Panc1 (cell line): ENCODE data around the gene GNL2. TPM values are rescaled to one million over a fixed set of nuclear protein-coding genes. Genes with fewer than 3 reads are reported as not detected.

Source experiments
- ATAC-seq: fragments of 200-7000 bp; cut with Tn5 transposase; 2 replicates; pipeline ENCODE4 v1.9.1; 2020; ENCODE audit warnings: mild to moderate bottlenecking, moderate library complexity
- BruUV-seq: library from RNA; stranded (reverse); fragments of 400-500 nt; replicated peaks from 2 replicates; lab custom pipeline; 2021; lab: Mats Ljungman, UMichigan
- CTCF ChIA-PET: fragments of 300-600 bp; sonication (Branson Sonifier 250); formaldehyde crosslinking; loops from one replicate; lab custom pipeline; 2022; ENCODE audit warnings: antibody characterized with exemption; lab: Charles Lee
- POLR2A ChIA-PET: fragments of 300-600 bp; sonication (Branson Sonifier 250); formaldehyde crosslinking; loops from one replicate; lab custom pipeline; 2022; ENCODE audit warnings: antibody characterized with exemption; lab: Charles Lee
- DNase-seq: peaks from one replicate; pipeline ENCODE4 v3.0.0-alpha.2; 2010; ENCODE audit warnings: low read depth, low spot score
- H3K27ac ChIP-seq: 2 replicates; pipeline ENCODE4 v1.5.1; 2011; ENCODE audit warnings: mild to moderate bottlenecking, low read length, inconsistent platforms
- H3K27me3 ChIP-seq: fragments of 200-500 bp; sonication (Bioruptor generic); 2 replicates; pipeline ENCODE4 v1.6.0; 2014; ENCODE audit warnings: low read length, inconsistent platforms; ENCODE audit not compliant: control insufficient read depth, insufficient read depth
- H3K36me3 ChIP-seq: fragments of 200-500 bp; sonication (Bioruptor generic); 2 replicates; pipeline ENCODE4 v1.5.1; 2014; ENCODE audit warnings: inconsistent platforms, mild to moderate bottlenecking, low read length, moderate library complexity; ENCODE audit not compliant: control insufficient read depth, insufficient read depth
- H3K4me1 ChIP-seq: 2 replicates; pipeline ENCODE4 v1.5.1; 2011; ENCODE audit warnings: inconsistent platforms, mild to moderate bottlenecking, low read length, moderate library complexity; ENCODE audit not compliant: control insufficient read depth, insufficient read depth
- H3K4me3 ChIP-seq, 2 experiments: 2 replicates each; pipeline ENCODE4 v1.5.1; 2011 to 2012; ENCODE audit warnings: low read depth in 2 of 2, low read length in 2 of 2, mild to moderate bottlenecking in 2 of 2, inconsistent platforms in 1 of 2, moderate library complexity in 1 of 2
- H3K9me3 ChIP-seq: fragments of 200-500 bp; sonication (Bioruptor generic); 2 replicates; pipeline ENCODE4 v1.5.1; 2014; ENCODE audit warnings: low read depth, mild to moderate bottlenecking, inconsistent platforms, low read length, moderate library complexity; ENCODE audit not compliant: control insufficient read depth, insufficient read depth
- CTCF ChIP-seq: fragments of 450-650 bp; IDR thresholded peaks from 2 replicates; pipeline ENCODE4 v1.5.1; 2017; ENCODE audit warnings: mild to moderate bottlenecking
- POLR2AphosphoS5 ChIP-seq: IDR thresholded peaks from 2 replicates; pipeline ENCODE4 v1.6.1; 2012; ENCODE audit warnings: mild to moderate bottlenecking, low read depth, low read length, moderate library complexity
- SIN3A ChIP-seq: IDR thresholded peaks from 2 replicates; pipeline ENCODE4 v1.6.1; 2012; ENCODE audit warnings: low read depth, mild to moderate bottlenecking, low read length, moderate library complexity, borderline replicate concordance; ENCODE audit not compliant: insufficient read depth
- TCF7L2 ChIP-seq: IDR thresholded peaks from 2 replicates; pipeline ENCODE4 v1.6.1; 2011; ENCODE audit warnings: mild to moderate bottlenecking, low read depth, low read length, inconsistent platforms
- in situ Hi-C: cut with HindIII; loops from 2 replicates; pipeline ENCODE4 v1.10.0; 2016; ENCODE audit warnings: low sequenced_read_pairs, low pct_unique_long_range_greater_than_20kb
- intact Hi-C: fragments of 100-400 bp; cut with micrococcal nuclease; formaldehyde crosslinking; loops from one replicate; pipeline ENCODE4 v1.10.0; 2022; ENCODE audit not compliant: unreplicated experiment
- total RNA-seq: library from RNA; stranded (reverse); gene quantifications from one replicate; pipeline ENCODE4 v1.2.1, GENCODE V29; 2021; ENCODE audit not compliant: unreplicated experiment
- TF ChIP-seq, protein P1 (sequence below), 2 experiments: IDR thresholded peaks; 2 replicates each; pipeline ENCODE4 v1.6.1; 2011 to 2012; ENCODE audit warnings: low read depth in 2 of 2, control low read depth in 1 of 2, low read length in 1 of 2, mild to moderate bottlenecking in 1 of 2, moderate library complexity in 1 of 2; ENCODE audit not compliant: insufficient read depth in 1 of 2

The GNL2 gene
- total RNA-seq, 1 experiment from 2014 or later = 73.4 TPM

DNA sequence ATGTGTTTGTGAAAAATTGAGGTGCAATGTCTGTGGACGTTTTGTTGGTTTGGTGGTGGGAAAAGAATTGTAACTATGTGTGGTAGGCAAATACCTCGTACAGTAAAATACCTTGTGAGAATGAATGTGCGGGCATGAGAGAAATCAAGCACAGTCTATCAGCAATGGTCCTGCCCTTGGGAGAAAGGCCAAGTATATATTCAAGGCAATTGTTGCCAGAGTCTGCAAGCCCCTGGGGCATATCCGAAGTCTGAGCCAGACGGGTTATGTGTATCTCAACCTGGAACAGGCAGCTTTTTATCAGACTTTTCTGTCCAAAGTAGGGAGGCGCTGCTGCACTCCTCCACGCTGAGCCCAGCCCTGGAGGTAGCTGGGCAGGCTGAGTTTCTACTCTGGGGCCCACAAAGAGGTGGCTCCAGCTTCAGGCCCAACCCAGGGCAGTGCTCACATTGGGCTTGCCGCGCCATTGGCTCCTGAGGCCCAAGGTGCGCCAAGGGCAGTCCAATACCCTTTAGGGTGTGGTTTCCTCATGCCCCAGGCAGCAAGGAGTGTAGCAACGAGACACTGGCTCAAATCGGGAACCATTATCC, 9.4 kb upstream of the GNL2 start:
- Histone ChIP-seq H3K4me1 (no peaks in the 10 kb centered on the region), H3K36me3 (no peaks in the 10 kb centered on the region), H3K4me3 (no peak overlapping the region), H3K27me3 (peaks cover 7% of the 10 kb centered on the region; the same call in 1 of the 2 replicates), H3K27ac (no peak overlapping the region), H3K9me3 (no peaks in the 10 kb centered on the region)
- no peak for DNase-seq
- intact Hi-C loops = no loop called here
- ATAC-seq = no peak
- TF ChIP-seq CTCF (no peak), SIN3A (no peak), POLR2AphosphoS5 (no peak), TCF7L2 (no peak)
- TF ChIP-seq, protein P1, sequence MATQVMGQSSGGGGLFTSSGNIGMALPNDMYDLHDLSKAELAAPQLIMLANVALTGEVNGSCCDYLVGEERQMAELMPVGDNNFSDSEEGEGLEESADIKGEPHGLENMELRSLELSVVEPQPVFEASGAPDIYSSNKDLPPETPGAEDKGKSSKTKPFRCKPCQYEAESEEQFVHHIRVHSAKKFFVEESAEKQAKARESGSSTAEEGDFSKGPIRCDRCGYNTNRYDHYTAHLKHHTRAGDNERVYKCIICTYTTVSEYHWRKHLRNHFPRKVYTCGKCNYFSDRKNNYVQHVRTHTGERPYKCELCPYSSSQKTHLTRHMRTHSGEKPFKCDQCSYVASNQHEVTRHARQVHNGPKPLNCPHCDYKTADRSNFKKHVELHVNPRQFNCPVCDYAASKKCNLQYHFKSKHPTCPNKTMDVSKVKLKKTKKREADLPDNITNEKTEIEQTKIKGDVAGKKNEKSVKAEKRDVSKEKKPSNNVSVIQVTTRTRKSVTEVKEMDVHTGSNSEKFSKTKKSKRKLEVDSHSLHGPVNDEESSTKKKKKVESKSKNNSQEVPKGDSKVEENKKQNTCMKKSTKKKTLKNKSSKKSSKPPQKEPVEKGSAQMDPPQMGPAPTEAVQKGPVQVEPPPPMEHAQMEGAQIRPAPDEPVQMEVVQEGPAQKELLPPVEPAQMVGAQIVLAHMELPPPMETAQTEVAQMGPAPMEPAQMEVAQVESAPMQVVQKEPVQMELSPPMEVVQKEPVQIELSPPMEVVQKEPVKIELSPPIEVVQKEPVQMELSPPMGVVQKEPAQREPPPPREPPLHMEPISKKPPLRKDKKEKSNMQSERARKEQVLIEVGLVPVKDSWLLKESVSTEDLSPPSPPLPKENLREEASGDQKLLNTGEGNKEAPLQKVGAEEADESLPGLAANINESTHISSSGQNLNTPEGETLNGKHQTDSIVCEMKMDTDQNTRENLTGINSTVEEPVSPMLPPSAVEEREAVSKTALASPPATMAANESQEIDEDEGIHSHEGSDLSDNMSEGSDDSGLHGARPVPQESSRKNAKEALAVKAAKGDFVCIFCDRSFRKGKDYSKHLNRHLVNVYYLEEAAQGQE (IDR thresholded peaks at IDR 0.05; ENCODE audit: insufficient read depth in 1 of 2, low read depth in 2 of 2, low read length in 1 of 2) = no peak
- ChIA-PET POLR2A (interaction anchor here (0.6 kb wide), 1 partner anchor 9 kb away, joined by 3 read pairs; no protein-coding TSS in a partner anchor), CTCF (no interaction called here)
- no TSS peak for BruUV-seq
- in situ Hi-C loops = no loop called here

- peak; percentile 10 for DNase-seq
Observed at GRCh38 chr1:37602750-37603694, 7.3 kb upstream of the GNL2 start.

More at GRCh38 chr1:37602750-37603694, 7.3 kb upstream of the GNL2 start:
- peaks cover 4% of the 10 kb centered on the region; the same call in 1 of the 2 replicates for H3K27me3 ChIP-seq
- BruUV-seq = no TSS peak
- intact Hi-C loops (loop anchor here (1.0 kb wide), 1 partner anchor 79 kb away; no protein-coding TSS in a partner anchor), in situ Hi-C loops (no loop called here)
- ChIA-PET CTCF (interaction anchor here (0.5 to 1.8 kb wide), 11 partner anchors 25 to 892 kb away, joined by 3 to 10 read pairs (median 4); partner anchors contain the start of gene RSPO1), POLR2A (no interaction called here)
- no peak for TF ChIP-seq POLR2AphosphoS5
- peak; percentile 91 for TF ChIP-seq CTCF
- ATAC-seq = peak; percentile 83
- no peak overlapping the region for H3K4me3 ChIP-seq
- no peaks in the 10 kb centered on the region for H3K4me1 ChIP-seq
- no peaks in the 10 kb centered on the region for H3K9me3 ChIP-seq
- no peaks in the 10 kb centered on the region for H3K36me3 ChIP-seq
- no peak overlapping the region for H3K27ac ChIP-seq
